SIG-M5 treated with dmso at 0.1 percent for 504 hours (cell line): ENCODE data around the gene HRCT1.
A peak's percentile ranks its signal among the peaks of the same experiment; 100 is the strongest.
"Not testable (repeated sequence)": the region's sequence is repeated elsewhere in the genome, so short reads cannot be mapped to it uniquely, and the experiment has no call there.

ENCODE experiments used
- DNase-seq: peaks from one replicate; lab custom pipeline; 2025; ENCODE audit not compliant: unreplicated experiment; lab: John Stamatoyannopoulos, UW

Gene HRCT1

GRCh38 chr9:35905912-35906679, at the start of gene HRCT1:
HRCT1 (plus strand) TSS chr9:35906202; CDS start chr9:35906288, 86 bp downstream.
- peak; percentile 14 for DNase-seq

GRCh38 chr9:35856206-35856605, 49.8 kb upstream of the HRCT1 start:
- DNase-seq, result no peak

- no peak for DNase-seq
Observed at GRCh38 chr9:35856882-35857281, 49.1 kb upstream of the HRCT1 start.

- no peak for DNase-seq
Observed at GRCh38 chr9:35858458-35858857, 47.5 kb upstream of the HRCT1 start.

- DNase-seq, result no peak
Observed at GRCh38 chr9:35859310-35859989, 46.6 kb upstream of the HRCT1 start.

- no peak for DNase-seq
Observed at GRCh38 chr9:35859990-35860339, 46.0 kb upstream of the HRCT1 start.

- DNase-seq, result no peak
Observed at GRCh38 chr9:35861161-35861897, 44.7 kb upstream of the HRCT1 start.

GRCh38 chr9:35862328-35862727, 43.7 kb upstream of the HRCT1 start:
- no peak for DNase-seq

- no peak for DNase-seq
Observed at GRCh38 chr9:35863583-35863982, 42.4 kb upstream of the HRCT1 start.

- no peak for DNase-seq
Observed at GRCh38 chr9:35864695-35865255, 41.2 kb upstream of the HRCT1 start.

GRCh38 chr9:35867538-35867937, 38.5 kb upstream of the HRCT1 start:
- no peak for DNase-seq

- peak; percentile 5 for DNase-seq
Observed at GRCh38 chr9:35868933-35869332, 37.1 kb upstream of the HRCT1 start.

- DNase-seq, result no peak
Observed at GRCh38 chr9:35869621-35870216, 36.3 kb upstream of the HRCT1 start.

GRCh38 chr9:35870351-35870923, 35.6 kb upstream of the HRCT1 start, which contains the start of gene OR13J1:
OR13J1 (minus strand) TSS chr9:35870401; CDS start chr9:35870401, 0 bp downstream.
- no peak for DNase-seq

- no peak for DNase-seq
Observed at GRCh38 chr9:35871545-35871944, 34.5 kb upstream of the HRCT1 start.

GRCh38 chr9:35872505-35872904, 33.5 kb upstream of the HRCT1 start:
- DNase-seq, result no peak

GRCh38 chr9:35882263-35882848, 23.6 kb upstream of the HRCT1 start:
- peak; percentile 27 for DNase-seq

GRCh38 chr9:35882996-35883395, 23.0 kb upstream of the HRCT1 start:
- DNase-seq, result no peak

GRCh38 chr9:35884908-35885307, 21.1 kb upstream of the HRCT1 start:
- not testable (repeated sequence) for DNase-seq

GRCh38 chr9:35891646-35892045, 14.4 kb upstream of the HRCT1 start:
- peak; percentile 63 for DNase-seq
